Measurements from ENCODE around the gene TENM4.

TENM4 gene

GRCh38 chr11:79241205-79241851 lies 199.5 kb downstream of the TENM4 start:
- no peak overlapping the region for H3K4me3 ChIP-seq (ENCODE audit: low read depth, low read length)
- H3K27me3 ChIP-seq (replicated peaks): no peaks in the 10 kb centered on the region
- no peaks in the 10 kb centered on the region for H3K36me3 ChIP-seq (replicated peaks)
- no peak overlapping the region for H3K27ac ChIP-seq
- in situ Hi-C loops (cut with HindIII; ENCODE audit: low pct_ligation_motif_present, low sequenced_read_pairs): no loop called here
- TF ChIP-seq CTCF (IDR thresholded peaks at IDR 0.05; ENCODE audit: low read depth, low read length, missing control alignments): no peak
- no peak for DNase-seq

- in situ Hi-C loops (cut with HindIII; ENCODE audit: low pct_ligation_motif_present, low sequenced_read_pairs): no loop called here
- TF ChIP-seq CTCF (IDR thresholded peaks at IDR 0.05; ENCODE audit: low read depth, low read length, missing control alignments): no peak
- no peak overlapping the region for H3K4me3 ChIP-seq (ENCODE audit: low read depth, low read length)
- DNase-seq: peak; percentile 70
- H3K36me3 ChIP-seq (replicated peaks): no peaks in the 10 kb centered on the region
- no peaks in the 10 kb centered on the region for H3K27me3 ChIP-seq (replicated peaks)
- peak overlapping the region; percentile 71 for H3K27ac ChIP-seq
Observed at GRCh38 chr11:79237703-79238102, 203.1 kb downstream of the TENM4 start.

- in situ Hi-C loops (cut with HindIII; ENCODE audit: low pct_ligation_motif_present, low sequenced_read_pairs): no loop called here
- Histone ChIP-seq H3K36me3 (replicated peaks) (no peaks in the 10 kb centered on the region), H3K27me3 (replicated peaks) (no peaks in the 10 kb centered on the region), H3K4me3 (ENCODE audit: low read depth, low read length) (no peak overlapping the region), H3K27ac (peak overlapping the region; percentile 71)
- no peak for TF ChIP-seq CTCF (IDR thresholded peaks at IDR 0.05; ENCODE audit: low read depth, low read length, missing control alignments)
- no peak for DNase-seq
Observed at GRCh38 chr11:79237091-79237490, 203.7 kb downstream of the TENM4 start.

GRCh38 chr11:79236541-79236971 lies 204.3 kb downstream of the TENM4 start:
- in situ Hi-C loops (cut with HindIII; ENCODE audit: low pct_ligation_motif_present, low sequenced_read_pairs): no loop called here
- no peak overlapping the region for H3K4me3 ChIP-seq (ENCODE audit: low read depth, low read length)
- H3K36me3 ChIP-seq (replicated peaks): no peaks in the 10 kb centered on the region
- peak overlapping the region; percentile 71 for H3K27ac ChIP-seq
- peak; percentile 8 for TF ChIP-seq CTCF (IDR thresholded peaks at IDR 0.05; ENCODE audit: low read depth, low read length, missing control alignments)
- no peaks in the 10 kb centered on the region for H3K27me3 ChIP-seq (replicated peaks)
- DNase-seq: peak; percentile 84

GRCh38 chr11:79235696-79236095 lies 205.1 kb downstream of the TENM4 start:
- no peak for DNase-seq
- TF ChIP-seq CTCF (IDR thresholded peaks at IDR 0.05; ENCODE audit: low read depth, low read length, missing control alignments): no peak
- in situ Hi-C loops (cut with HindIII; ENCODE audit: low pct_ligation_motif_present, low sequenced_read_pairs): no loop called here

GRCh38 chr11:79232346-79232745 lies 208.5 kb downstream of the TENM4 start:
- Histone ChIP-seq H3K36me3 (replicated peaks) (no peaks in the 10 kb centered on the region), H3K4me3 (ENCODE audit: low read depth, low read length) (no peak overlapping the region), H3K27ac (no peak overlapping the region), H3K27me3 (replicated peaks) (no peaks in the 10 kb centered on the region)
- no peak for DNase-seq
- TF ChIP-seq CTCF (IDR thresholded peaks at IDR 0.05; ENCODE audit: low read depth, low read length, missing control alignments): no peak
- in situ Hi-C loops (cut with HindIII; ENCODE audit: low pct_ligation_motif_present, low sequenced_read_pairs): no loop called here

More at GRCh38 chr11:79235696-79236095, 205.1 kb downstream of the TENM4 start:
- Histone ChIP-seq H3K36me3 (replicated peaks) (no peaks in the 10 kb centered on the region), H3K27me3 (replicated peaks) (no peaks in the 10 kb centered on the region), H3K4me3 (ENCODE audit: low read depth, low read length) (no peak overlapping the region), H3K27ac (no peak overlapping the region)

Measured in brain microvascular endothelial cell (primary cell).